Endothelial cell of umbilical vein (primary cell): ENCODE data around the gene VWCE.
"Not testable (repeated sequence)": the region's sequence is repeated elsewhere in the genome, so short reads cannot be mapped to it uniquely, and the experiment has no call there.

Source experiments
- CTCF ChIP-seq, 2 donors: IDR thresholded peaks; 1 replicate in 1 of 2; 2 replicates in 1 of 2; pipeline ENCODE4 v1.5.1; 2011; ENCODE audit warnings: low read length in 2 of 2, mild to moderate bottlenecking in 2 of 2, moderate library complexity in 2 of 2, control low read depth in 1 of 2, inconsistent platforms in 1 of 2, low read depth in 1 of 2; ENCODE audit not compliant: insufficient read depth in 1 of 2; ENCODE audit errors: extremely low read depth in 1 of 2
- EZH2 ChIP-seq: IDR thresholded peaks from 2 replicates; pipeline ENCODE4 v1.6.1; 2012; ENCODE audit warnings: borderline replicate concordance, low read depth, mild to moderate bottlenecking, moderate library complexity, low read length, inconsistent platforms; ENCODE audit not compliant: severe bottlenecking
- JUN ChIP-seq: IDR thresholded peaks from 2 replicates; pipeline ENCODE4 v1.6.1; 2011; ENCODE audit warnings: borderline replicate concordance, low read depth; ENCODE audit not compliant: insufficient read length, insufficient read depth
- POLR2A ChIP-seq: IDR thresholded peaks from 2 replicates; pipeline ENCODE4 v1.6.1; 2012; ENCODE audit warnings: low read depth, mild to moderate bottlenecking, control low read depth, low read length

- not testable (repeated sequence) for TF ChIP-seq CTCF (IDR thresholded peaks at IDR 0.05; ENCODE audit: extremely low read depth in 1 of 2, insufficient read depth in 1 of 2, low read depth in 1 of 2, low read length in 2 of 2); POLR2A; EZH2; JUN
These were observed 49.7 kb downstream of the VWCE start for GRCh38 chr11:61245284-61245964.
